HG02981 (cell line): Measurements from ENCODE around the gene ZNF816.
"Not testable (repeated sequence)": the region's sequence is repeated elsewhere in the genome, so short reads cannot be mapped to it uniquely, and the experiment has no call there.

Source experiments
- ATAC-seq: cut with Tn5 transposase; IDR thresholded peaks from one replicate; pipeline ENCODE4 v1.9.1; 2021; ENCODE audit warnings: mild to moderate bottlenecking, moderate library complexity; ENCODE audit not compliant: unreplicated experiment

Gene ZNF816

DNA sequence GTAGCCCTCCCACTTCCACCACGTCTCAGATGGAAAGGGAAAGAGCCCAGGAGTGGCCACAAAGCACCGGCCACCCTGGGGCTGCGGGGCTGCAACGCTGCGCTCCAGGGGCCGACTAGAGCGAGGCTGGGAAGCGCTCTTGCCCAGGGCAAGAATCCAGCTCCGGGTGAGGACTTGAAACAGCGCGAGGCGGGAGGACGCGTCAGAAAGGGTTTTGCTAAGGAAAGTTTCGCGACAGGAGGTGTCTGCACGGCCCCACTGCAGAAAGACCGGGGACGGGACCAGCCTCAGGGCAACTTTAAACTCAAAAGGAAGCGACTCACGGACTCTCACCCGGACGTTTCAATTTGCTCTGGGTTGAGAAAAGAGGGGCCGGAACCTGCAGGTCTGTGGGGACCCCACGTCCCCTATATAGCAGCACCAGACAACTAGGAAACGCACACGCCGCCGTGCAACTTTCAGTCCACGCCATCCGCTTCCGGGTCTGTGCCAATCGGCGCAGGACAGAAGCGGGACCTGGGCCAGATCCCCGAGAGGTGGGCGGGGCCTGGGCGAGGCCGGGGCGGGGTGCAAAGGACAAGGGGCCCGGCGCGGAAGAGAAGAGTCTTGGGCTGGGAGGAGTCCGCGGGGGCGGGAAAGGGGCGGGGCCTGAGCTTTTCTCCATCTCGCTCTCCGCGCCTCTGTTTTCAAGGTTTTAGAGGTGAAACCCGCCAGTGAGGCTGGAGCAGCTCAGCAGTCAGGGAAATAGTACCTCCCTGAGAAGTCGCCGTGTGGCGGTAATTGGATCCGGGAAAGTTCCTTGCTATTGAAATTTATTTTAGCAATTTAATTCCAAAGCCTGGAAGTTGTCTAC, at the start of gene ZNF816:
ZNF816 (minus strand) TSS at position 488 of the 853 bp plus-strand sequence. CDS start 6,792 bp downstream, outside the sequence.
- peak; percentile 98 for ATAC-seq

DNA sequence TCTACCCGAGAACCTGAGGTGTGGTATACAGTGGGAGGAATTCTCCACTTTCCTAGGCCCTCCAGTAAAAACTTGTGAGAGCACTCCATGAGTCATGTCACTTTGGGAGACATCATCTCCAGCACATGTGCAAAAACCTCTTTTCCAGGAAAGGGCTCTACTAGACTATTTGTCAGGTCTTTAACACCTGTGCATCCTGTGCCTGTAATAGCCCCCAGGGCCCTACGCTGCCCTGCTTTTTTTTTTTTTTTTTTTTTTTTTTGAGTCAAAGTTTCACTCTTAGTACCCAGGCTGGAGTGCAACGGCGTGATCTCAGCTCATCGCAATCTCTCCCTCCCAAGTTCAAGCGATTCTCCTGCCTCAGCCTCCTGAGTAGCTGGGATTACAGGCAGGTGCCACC, 49.3 kb upstream of the ZNF816 start:
- ATAC-seq: no peak

DNA sequence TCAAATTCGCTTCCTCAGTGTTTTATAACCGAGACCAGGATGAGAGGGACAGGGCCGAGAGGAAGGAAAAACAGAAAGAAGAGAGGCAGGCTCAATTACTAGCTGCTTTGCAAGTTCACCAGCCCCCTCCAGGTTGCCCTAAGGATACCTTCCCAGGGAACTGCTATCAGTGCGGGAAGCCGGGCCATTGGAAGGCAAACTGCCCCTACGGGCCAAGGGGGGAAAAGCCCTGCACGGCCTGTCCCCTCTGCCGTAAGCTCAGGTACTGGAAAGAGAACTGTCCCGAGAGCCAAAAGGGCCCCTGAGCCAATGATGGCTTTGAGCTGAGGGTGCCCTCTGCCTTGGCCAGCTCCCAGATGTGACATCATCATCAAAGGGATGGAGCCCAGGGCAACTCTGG, 47.8 kb upstream of the ZNF816 start:
- no peak for ATAC-seq

GRCh38 chr19:53008061-53008778, 45.5 kb upstream of the ZNF816 start:
- no peak for ATAC-seq

- ATAC-seq: no peak
Observed at GRCh38 chr19:53007606-53008005, 44.9 kb upstream of the ZNF816 start.

DNA sequence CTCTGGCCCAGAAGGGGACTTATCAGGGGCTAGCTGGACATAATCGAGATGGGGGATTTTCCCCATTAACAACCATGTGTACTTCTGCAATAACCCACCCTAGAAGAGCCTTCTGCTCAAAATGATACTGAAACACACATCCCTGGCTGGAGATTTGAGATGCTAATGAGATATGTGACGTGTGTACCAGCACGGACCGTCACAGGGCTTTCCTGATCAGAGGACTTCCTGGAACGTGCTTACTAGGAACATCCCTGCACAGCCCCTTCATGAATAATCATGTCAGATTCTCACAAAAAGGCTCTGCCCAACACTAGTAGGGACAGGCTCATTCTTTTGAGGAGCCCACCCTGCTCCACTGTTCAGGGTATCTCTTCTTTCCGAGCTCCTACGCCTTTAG, 44.5 kb upstream of the ZNF816 start:
- ATAC-seq: no peak

- no peak for ATAC-seq
Observed at GRCh38 chr19:53004242-53004641, 41.6 kb upstream of the ZNF816 start.

- ATAC-seq: no peak
Observed at GRCh38 chr19:53002479-53002878, 39.8 kb upstream of the ZNF816 start.

- ATAC-seq: no peak
Observed at GRCh38 chr19:52997975-52998374, 35.3 kb upstream of the ZNF816 start.

DNA sequence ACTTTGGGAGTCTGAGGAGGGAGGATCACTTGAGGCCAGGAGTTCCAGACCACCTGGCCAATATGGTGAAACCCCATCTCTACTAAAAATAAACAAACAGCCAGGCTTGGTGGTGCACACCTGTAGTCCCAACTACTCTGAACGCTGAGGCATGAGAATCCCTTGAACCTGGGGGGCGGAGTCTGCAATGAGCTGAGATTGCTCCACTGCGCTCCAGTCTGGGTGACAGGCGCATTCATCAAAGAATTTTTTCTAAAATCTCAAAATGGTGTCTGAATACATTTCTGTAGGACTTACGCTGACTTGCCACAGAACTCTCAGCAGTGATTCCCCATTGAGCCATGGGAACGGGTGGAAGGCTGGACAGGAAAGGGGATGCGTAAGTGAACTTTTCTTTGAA, 33.0 kb upstream of the ZNF816 start:
- ATAC-seq: no peak

DNA sequence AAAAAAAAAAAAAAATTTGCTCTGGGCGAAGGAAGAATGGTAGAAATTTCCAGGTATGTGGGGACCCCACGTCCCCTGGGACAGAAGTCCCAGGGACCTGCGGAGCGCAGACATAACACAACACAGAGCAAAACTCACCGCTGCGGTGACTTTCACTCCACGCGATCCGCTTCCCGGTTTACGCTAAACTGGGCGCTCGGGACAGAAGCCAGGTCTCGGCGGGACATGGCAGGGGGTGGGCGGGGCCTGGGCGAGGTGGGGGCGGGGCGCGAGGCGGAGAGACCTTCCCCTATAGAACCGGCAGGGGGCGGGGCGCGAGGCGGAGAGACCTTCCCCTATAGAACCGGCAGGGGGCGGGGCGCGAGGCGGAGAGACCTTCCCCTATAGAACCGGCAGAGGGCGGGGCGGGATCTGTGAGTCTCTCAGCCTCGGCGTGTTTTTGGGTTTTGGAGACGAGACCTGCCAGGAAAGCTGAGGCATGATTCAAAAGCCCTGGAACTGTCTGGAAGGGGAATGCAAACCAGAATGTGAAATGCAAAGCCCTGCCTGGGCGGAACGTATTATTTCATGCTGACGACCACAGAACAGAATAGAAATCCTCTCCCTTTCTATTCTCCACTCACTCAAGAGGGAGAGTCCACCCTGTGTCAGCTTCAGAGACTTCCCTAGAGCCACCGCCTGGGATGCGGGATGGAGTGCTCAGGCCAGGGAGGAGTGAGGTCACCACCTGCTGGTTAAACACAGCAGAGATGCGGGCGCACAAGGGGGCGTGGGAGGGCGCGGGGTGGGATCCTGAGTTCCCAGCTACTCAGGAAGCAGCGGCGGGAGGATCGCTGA, 30.9 kb upstream of the ZNF816 start:
- no peak for ATAC-seq

DNA sequence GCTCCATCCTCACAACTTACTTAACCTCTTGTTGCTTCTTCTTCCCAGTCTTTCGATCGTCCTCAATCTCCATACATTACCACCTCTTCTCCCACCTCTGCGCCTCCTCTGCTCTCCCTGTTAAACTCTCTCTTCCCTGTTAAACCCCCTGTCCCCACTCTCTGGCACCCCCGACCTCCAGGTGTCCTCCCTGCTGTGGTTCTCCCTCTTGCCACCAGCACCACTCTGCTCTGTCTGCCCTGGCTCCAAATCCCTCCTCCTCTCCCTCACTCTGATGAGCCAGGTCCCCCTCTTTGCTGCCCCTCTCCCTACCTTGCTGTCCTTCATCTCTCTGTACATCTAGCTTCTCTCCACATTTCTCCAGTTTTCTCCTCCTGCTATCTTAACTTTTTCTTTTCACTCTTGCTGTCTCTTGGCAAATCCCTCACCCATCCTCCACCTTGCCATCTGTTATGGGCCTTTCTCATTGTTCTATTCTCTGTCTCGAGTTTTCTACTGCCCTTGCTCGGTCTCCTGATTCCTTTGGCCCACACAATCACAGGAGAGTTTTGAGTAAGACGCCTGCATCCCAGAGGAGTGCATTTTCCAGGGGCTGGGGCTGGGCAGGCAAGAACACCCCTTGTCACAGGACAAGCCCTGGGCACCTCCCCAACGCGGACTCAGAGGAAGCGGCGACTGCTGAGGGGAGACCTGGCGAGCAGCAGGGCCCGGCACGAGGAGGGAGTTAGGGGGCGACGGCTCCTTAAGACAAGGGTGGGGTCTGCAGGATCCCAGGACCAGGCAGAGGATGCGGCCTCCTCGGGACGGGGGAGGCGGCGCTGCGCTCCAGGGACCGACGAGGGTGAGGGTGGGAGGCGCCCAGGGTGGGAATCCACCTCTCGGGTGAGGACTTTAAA, 29.7 kb upstream of the ZNF816 start:
- ATAC-seq: no peak

- ATAC-seq: no peak
Observed at GRCh38 chr19:52991484-52991883, 28.8 kb upstream of the ZNF816 start.

DNA sequence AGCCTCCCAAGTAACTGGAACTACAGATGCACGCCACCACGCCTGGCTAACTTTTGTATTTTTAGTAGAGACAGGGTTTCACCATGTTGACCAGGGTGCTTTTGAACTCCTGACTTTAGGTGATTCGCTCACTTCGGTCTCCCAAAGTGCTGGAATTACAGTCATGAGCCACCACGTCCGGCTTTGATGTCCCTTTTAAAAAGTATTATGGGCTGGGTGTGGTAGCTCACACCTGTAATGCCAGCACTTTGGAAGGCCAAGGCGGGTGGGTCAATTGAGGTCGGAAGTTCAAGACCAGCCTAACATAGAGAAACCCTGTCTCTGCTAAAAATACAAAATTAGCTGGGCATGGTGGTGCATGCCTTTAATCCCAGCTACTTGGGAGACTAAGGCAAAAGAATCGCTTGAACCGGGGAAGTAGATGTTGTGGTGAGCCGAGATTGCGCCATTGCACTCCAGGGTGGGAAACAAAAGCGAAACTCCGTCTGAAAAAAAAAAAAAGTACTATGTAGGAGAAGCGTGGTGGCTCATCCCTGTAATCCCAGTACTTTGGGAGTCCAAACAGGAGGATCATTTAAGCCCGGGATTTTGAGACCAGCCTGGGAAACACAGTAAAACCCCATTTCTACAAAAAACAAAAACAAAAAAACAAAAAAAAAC, 28.2 kb upstream of the ZNF816 start:
- no peak for ATAC-seq

- ATAC-seq: no peak
Observed at GRCh38 chr19:52988506-52988905, 25.8 kb upstream of the ZNF816 start.

DNA sequence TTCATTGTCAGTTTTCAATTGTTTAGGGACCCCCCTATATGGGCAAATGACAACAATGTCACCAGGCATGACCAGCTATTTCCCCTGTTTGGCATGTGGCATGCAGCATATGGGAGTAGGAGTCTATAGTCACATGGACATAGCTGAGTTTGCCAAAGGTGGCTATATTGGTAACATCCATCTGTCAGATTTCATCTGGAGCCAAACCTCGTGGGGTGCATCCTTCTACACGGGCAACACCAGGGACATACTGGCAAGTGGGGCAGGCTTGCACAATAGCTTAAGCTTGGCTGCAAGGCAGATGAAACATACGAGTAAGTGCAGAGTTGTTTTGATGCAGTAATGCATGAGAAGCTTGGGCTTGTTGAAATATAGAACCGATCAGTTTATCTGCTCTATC, 24.5 kb upstream of the ZNF816 start:
- ATAC-seq: no peak

GRCh38 chr19:52983167-52983566, 20.5 kb upstream of the ZNF816 start:
- not testable (repeated sequence) for ATAC-seq

DNA sequence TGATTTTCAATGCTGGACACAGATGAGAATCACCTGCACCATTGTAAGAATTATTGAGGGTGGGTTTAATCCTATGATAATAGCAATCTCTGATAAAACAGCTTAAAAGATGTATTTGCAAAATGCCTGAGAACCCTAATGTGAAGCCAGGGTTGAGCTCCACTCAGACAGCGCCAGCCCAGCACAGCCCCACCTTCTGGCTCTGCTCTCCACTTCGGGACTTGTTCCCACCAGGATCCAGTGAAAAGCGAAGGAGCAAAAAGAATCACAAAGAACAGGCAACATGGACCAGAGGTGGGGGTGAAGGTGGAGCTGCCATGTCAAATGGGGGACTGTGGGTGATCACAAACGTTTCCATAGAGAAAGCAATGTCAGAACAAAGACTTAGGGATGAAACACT, 18.6 kb upstream of the ZNF816 start:
- no peak for ATAC-seq

- ATAC-seq: no peak
Observed at GRCh38 chr19:52967772-52968171, 5.1 kb upstream of the ZNF816 start.

- no peak for ATAC-seq
Observed at GRCh38 chr19:52963247-52963618, 552 bp upstream of the ZNF816 start.
